ENCODE data around the gene TOX2. TPM values are rescaled to one million over a fixed set of nuclear protein-coding genes. Genes with fewer than 3 reads are reported as not detected.

TOX2 gene
- total RNA-seq, 1 donor from 2014 or later: 0.94 TPM

- TF ChIP-seq, protein P1, sequence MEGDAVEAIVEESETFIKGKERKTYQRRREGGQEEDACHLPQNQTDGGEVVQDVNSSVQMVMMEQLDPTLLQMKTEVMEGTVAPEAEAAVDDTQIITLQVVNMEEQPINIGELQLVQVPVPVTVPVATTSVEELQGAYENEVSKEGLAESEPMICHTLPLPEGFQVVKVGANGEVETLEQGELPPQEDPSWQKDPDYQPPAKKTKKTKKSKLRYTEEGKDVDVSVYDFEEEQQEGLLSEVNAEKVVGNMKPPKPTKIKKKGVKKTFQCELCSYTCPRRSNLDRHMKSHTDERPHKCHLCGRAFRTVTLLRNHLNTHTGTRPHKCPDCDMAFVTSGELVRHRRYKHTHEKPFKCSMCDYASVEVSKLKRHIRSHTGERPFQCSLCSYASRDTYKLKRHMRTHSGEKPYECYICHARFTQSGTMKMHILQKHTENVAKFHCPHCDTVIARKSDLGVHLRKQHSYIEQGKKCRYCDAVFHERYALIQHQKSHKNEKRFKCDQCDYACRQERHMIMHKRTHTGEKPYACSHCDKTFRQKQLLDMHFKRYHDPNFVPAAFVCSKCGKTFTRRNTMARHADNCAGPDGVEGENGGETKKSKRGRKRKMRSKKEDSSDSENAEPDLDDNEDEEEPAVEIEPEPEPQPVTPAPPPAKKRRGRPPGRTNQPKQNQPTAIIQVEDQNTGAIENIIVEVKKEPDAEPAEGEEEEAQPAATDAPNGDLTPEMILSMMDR (IDR thresholded peaks at IDR 0.05; ENCODE audit: unreplicated experiment): no peak
- Mint-ChIP-seq H3K27ac (no peak overlapping the region), H3K9me3 (peaks cover 7% of the 10 kb centered on the region), H3K36me3 (no peaks in the 10 kb centered on the region), H3K4me3 (no peak overlapping the region), H3K27me3 (ENCODE audit: low read depth) (peaks cover 6% of the 10 kb centered on the region), H3K4me1 (no peaks in the 10 kb centered on the region)
- DNase-seq (ENCODE audit: low spot score in 2 of 2, unreplicated experiment in 2 of 2): no peak
Measured at GRCh38 chr20:44054849-44055248, 140.2 kb downstream of the TOX2 start.

GRCh38 chr20:44056010-44056698 lies 141.5 kb downstream of the TOX2 start:
- peaks cover 12% of the 10 kb centered on the region for H3K9me3 Mint-ChIP-seq
- no peaks in the 10 kb centered on the region for H3K36me3 Mint-ChIP-seq
- H3K27me3 Mint-ChIP-seq (ENCODE audit: low read depth): peaks cover 9% of the 10 kb centered on the region
- TF ChIP-seq, protein P1 (IDR thresholded peaks at IDR 0.05; ENCODE audit: unreplicated experiment): no peak
- H3K4me3 Mint-ChIP-seq: no peak overlapping the region
- no peaks in the 10 kb centered on the region for H3K4me1 Mint-ChIP-seq
- H3K27ac Mint-ChIP-seq: no peak overlapping the region
- no peak for DNase-seq (ENCODE audit: low spot score in 2 of 2, unreplicated experiment in 2 of 2)

DNA sequence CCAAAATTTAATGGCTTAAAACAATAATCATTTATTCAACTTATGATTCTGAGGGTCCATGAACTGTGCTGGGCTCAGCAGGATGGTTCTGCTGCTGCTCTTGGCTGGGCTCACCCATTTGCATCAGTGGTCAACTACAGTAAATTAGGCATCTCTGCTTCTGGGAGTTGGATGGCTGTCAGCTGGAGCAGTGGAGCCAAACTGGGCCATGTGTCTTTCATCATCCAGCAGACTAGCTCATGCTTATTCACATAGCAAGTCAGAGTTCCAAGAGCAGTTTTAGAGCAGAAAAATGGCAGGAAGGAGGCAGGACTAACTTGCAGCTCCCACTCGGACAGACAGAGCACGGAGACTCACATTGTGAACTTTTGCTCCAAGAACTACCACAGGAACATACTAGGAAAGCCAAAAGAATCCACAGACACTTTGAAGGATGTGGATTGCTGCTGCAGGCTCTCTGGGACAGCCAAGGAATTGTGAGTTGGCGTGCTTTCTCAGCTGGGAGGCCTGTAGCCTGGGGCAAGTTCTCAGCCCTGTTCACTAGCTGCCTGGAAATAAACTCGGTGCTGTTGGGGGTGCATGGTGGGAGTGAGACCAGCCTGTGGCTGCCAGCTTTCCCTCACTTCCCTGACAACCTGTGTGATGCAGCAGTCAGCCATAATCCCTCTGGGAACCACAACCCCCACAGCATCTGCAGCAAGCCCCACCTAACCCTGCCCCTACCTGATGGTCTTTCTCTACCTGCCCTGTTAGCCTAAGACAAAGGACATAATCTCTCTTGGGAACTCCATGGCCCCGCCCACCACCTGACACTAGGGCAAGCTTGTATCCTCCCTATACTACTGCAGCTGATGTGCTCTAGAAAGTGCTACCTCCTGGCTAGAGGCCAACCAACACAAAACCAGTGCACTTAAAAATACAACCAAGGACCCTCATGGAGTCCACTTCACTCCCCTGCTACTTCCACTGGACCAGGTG lies 143.3 kb downstream of the TOX2 start:
- Mint-ChIP-seq H3K9me3 (peaks cover 12% of the 10 kb centered on the region), H3K27me3 (ENCODE audit: low read depth) (peaks cover 16% of the 10 kb centered on the region), H3K4me1 (no peaks in the 10 kb centered on the region), H3K27ac (no peak overlapping the region), H3K4me3 (no peak overlapping the region), H3K36me3 (no peaks in the 10 kb centered on the region)
- TF ChIP-seq, protein P1 (IDR thresholded peaks at IDR 0.05; ENCODE audit: unreplicated experiment): no peak
- no peak for DNase-seq (ENCODE audit: low spot score in 2 of 2, unreplicated experiment in 2 of 2)

GRCh38 chr20:44064501-44065400 lies 150.1 kb downstream of the TOX2 start:
- Mint-ChIP-seq H3K27ac (no peak overlapping the region), H3K27me3 (ENCODE audit: low read depth) (peaks cover 17% of the 10 kb centered on the region), H3K9me3 (peaks cover 6% of the 10 kb centered on the region), H3K4me3 (no peak overlapping the region), H3K4me1 (no peaks in the 10 kb centered on the region), H3K36me3 (no peaks in the 10 kb centered on the region)
- DNase-seq (ENCODE audit: low spot score in 2 of 2, unreplicated experiment in 2 of 2): no peak
- TF ChIP-seq, protein P1 (IDR thresholded peaks at IDR 0.05; ENCODE audit: unreplicated experiment): no peak
